Stimulated activated CD8-positive, alpha-beta memory T cell treated with anti-CD3 and anti-CD28 coated beads, Interleukin-2, amount 100 ng/mL, for 1 hour (primary cell): Measurements from ENCODE around the gene TSNAXIP1.

Experiments used
- DNase-seq, 2 donors: peaks; one replicate each; pipeline ENCODE4 v3.0.0-alpha.2; 2020; ENCODE audit warnings: low read depth in 2 of 2

TSNAXIP1 gene

GRCh38 chr16:67782567-67783352 lies 23.9 kb upstream of the TSNAXIP1 start:
- DNase-seq: no peak

GRCh38 chr16:67783353-67783725 lies 23.4 kb upstream of the TSNAXIP1 start:
- DNase-seq: no peak

- DNase-seq: no peak
These were observed 20.2 kb upstream of the TSNAXIP1 start for GRCh38 chr16:67786491-67786890.

GRCh38 chr16:67790071-67790470 lies 16.6 kb upstream of the TSNAXIP1 start:
- DNase-seq: no peak

GRCh38 chr16:67796099-67796718 lies 10.5 kb upstream of the TSNAXIP1 start:
- DNase-seq: no peak

GRCh38 chr16:67800338-67800926 lies 6.3 kb upstream of the TSNAXIP1 start:
- DNase-seq: no peak

- no peak for DNase-seq
These were observed 5.4 kb upstream of the TSNAXIP1 start for GRCh38 chr16:67801241-67801640.

GRCh38 chr16:67801883-67802282 lies 4.8 kb upstream of the TSNAXIP1 start:
- DNase-seq: no peak

- DNase-seq: no peak
These were observed 2.8 kb upstream of the TSNAXIP1 start for GRCh38 chr16:67803894-67804293.

- DNase-seq: no peak
These were observed 1.7 kb upstream of the TSNAXIP1 start for GRCh38 chr16:67804853-67805542.

GRCh38 chr16:67805718-67806427 lies 816 bp upstream of the TSNAXIP1 start:
- DNase-seq: no peak

GRCh38 chr16:67807148-67807682 lies 526 bp downstream of the TSNAXIP1 start:
- DNase-seq: no peak

- no peak for DNase-seq
These were observed 5.2 kb downstream of the TSNAXIP1 start for GRCh38 chr16:67811899-67812298.

- DNase-seq: no peak
These were observed 7.9 kb downstream of the TSNAXIP1 start for GRCh38 chr16:67814567-67814966.

- DNase-seq: no peak
These were observed 14.0 kb downstream of the TSNAXIP1 start for GRCh38 chr16:67820608-67821259.

- DNase-seq: no peak
These were observed 15.8 kb downstream of the TSNAXIP1 start for GRCh38 chr16:67822511-67822910.

- no peak for DNase-seq
These were observed 18.4 kb downstream of the TSNAXIP1 start for GRCh38 chr16:67825119-67825518.

GRCh38 chr16:67825906-67826305 lies 19.2 kb downstream of the TSNAXIP1 start:
- DNase-seq: no peak

- no peak for DNase-seq
These were observed 22.0 kb downstream of the TSNAXIP1 start for GRCh38 chr16:67828651-67829050.

GRCh38 chr16:67833030-67833414 lies 26.3 kb downstream of the TSNAXIP1 start:
- no peak for DNase-seq
